Neural crest cell (in vitro differentiated cells): ENCODE data around the gene KRTAP5-1. TPM values are rescaled to one million over a fixed set of nuclear protein-coding genes. Genes with fewer than 3 reads are reported as not detected.

ENCODE experiments used
- DNase-seq: peaks from one replicate; pipeline ENCODE4 v3.0.0; 2021; ENCODE audit warnings: low read depth, mixed read lengths, low spot score
- H3K27ac Mint-ChIP-seq: one replicate; pipeline ENCODE4 v1.8.0; 2021; ENCODE audit warnings: mild to moderate bottlenecking, mixed read lengths; ENCODE audit not compliant: unreplicated experiment
- H3K27me3 Mint-ChIP-seq: 2 replicates; pipeline ENCODE4 v1.8.0; 2021; ENCODE audit warnings: low read depth, mild to moderate bottlenecking, mixed read lengths
- H3K36me3 Mint-ChIP-seq: 2 replicates; pipeline ENCODE4 v1.8.0; 2021; ENCODE audit warnings: low read depth, mild to moderate bottlenecking, mixed read lengths
- H3K4me1 Mint-ChIP-seq: 2 replicates; pipeline ENCODE4 v1.8.0; 2021; ENCODE audit warnings: mixed read lengths
- H3K4me3 Mint-ChIP-seq: one replicate; pipeline ENCODE4 v1.8.0; 2021; ENCODE audit warnings: mild to moderate bottlenecking, mixed read lengths
- H3K9me3 Mint-ChIP-seq: 2 replicates; pipeline ENCODE4 v1.8.0; 2021; ENCODE audit warnings: mixed read lengths
- total RNA-seq: library from RNA; stranded (reverse); gene quantifications from 2 replicates; pipeline ENCODE4 v1.2.1, GENCODE V29; 2021
- TF ChIP-seq, protein P1 (sequence below): fragments of 200-600 bp; sonication (generic); conservative IDR thresholded peaks from 2 replicates; pipeline ENCODE4 v1.5.0; 2021; ENCODE audit warnings: antibody characterized with exemption, mild to moderate bottlenecking

KRTAP5-1 gene
- total RNA-seq, 1 donor from 2014 or later = not detected

- TF ChIP-seq, protein P1, sequence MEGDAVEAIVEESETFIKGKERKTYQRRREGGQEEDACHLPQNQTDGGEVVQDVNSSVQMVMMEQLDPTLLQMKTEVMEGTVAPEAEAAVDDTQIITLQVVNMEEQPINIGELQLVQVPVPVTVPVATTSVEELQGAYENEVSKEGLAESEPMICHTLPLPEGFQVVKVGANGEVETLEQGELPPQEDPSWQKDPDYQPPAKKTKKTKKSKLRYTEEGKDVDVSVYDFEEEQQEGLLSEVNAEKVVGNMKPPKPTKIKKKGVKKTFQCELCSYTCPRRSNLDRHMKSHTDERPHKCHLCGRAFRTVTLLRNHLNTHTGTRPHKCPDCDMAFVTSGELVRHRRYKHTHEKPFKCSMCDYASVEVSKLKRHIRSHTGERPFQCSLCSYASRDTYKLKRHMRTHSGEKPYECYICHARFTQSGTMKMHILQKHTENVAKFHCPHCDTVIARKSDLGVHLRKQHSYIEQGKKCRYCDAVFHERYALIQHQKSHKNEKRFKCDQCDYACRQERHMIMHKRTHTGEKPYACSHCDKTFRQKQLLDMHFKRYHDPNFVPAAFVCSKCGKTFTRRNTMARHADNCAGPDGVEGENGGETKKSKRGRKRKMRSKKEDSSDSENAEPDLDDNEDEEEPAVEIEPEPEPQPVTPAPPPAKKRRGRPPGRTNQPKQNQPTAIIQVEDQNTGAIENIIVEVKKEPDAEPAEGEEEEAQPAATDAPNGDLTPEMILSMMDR = no peak
- peaks cover 49% of the 10 kb centered on the region for H3K27me3 Mint-ChIP-seq
- no peaks in the 10 kb centered on the region for H3K9me3 Mint-ChIP-seq
- H3K27ac Mint-ChIP-seq = no peak overlapping the region
- no peak for DNase-seq
- no peaks in the 10 kb centered on the region for H3K4me1 Mint-ChIP-seq
- H3K4me3 Mint-ChIP-seq = peak overlapping the region; percentile 67
- no peaks in the 10 kb centered on the region for H3K36me3 Mint-ChIP-seq
These were observed 14.0 kb downstream of the KRTAP5-1 start for GRCh38 chr11:1570896-1571759.

DNA sequence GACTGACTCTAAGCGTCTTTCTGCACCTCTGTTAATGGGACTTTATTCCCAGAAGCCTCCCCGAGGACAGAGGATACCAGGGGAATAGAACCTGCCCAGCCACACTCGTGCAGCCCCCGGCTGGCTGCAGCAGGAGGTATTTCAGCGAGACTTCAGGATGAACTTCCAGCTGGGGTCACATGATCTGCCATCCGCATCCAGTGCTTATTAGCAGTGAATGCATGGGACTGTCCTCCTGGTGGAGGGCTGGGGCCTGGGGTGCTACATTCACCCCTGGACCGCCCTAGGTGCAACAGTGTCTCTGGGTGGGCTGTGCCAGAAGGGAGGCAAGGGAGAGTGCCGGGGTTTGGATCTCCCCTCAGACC is 14.6 kb downstream of the KRTAP5-1 start:
- peaks cover 44% of the 10 kb centered on the region for H3K27me3 Mint-ChIP-seq
- no peaks in the 10 kb centered on the region for H3K9me3 Mint-ChIP-seq
- DNase-seq = no peak
- no peaks in the 10 kb centered on the region for H3K4me1 Mint-ChIP-seq
- peak overlapping the region; percentile 67 for H3K4me3 Mint-ChIP-seq
- TF ChIP-seq, protein P1 = no peak
- no peak overlapping the region for H3K27ac Mint-ChIP-seq
- no peaks in the 10 kb centered on the region for H3K36me3 Mint-ChIP-seq

GRCh38 chr11:1570001-1570453 is 15.1 kb downstream of the KRTAP5-1 start:
- DNase-seq = no peak
- TF ChIP-seq, protein P1 = no peak
- Mint-ChIP-seq H3K27me3 (peaks cover 39% of the 10 kb centered on the region), H3K27ac (no peak overlapping the region), H3K4me3 (peak overlapping the region; percentile 67), H3K36me3 (no peaks in the 10 kb centered on the region), H3K9me3 (no peaks in the 10 kb centered on the region), H3K4me1 (no peaks in the 10 kb centered on the region)

GRCh38 chr11:1569251-1569780 is 15.8 kb downstream of the KRTAP5-1 start:
- H3K4me3 Mint-ChIP-seq = peak overlapping the region; percentile 49
- peaks cover 35% of the 10 kb centered on the region for H3K27me3 Mint-ChIP-seq

GRCh38 chr11:1568441-1568911 is 16.6 kb downstream of the KRTAP5-1 start:
- Mint-ChIP-seq H3K4me1 (no peaks in the 10 kb centered on the region), H3K4me3 (no peak overlapping the region), H3K27ac (no peak overlapping the region), H3K27me3 (peaks cover 27% of the 10 kb centered on the region), H3K9me3 (no peaks in the 10 kb centered on the region), H3K36me3 (no peaks in the 10 kb centered on the region)
- TF ChIP-seq, protein P1 = no peak
- no peak for DNase-seq

More at GRCh38 chr11:1569251-1569780, 15.8 kb downstream of the KRTAP5-1 start:
- no peaks in the 10 kb centered on the region for H3K9me3 Mint-ChIP-seq
- no peaks in the 10 kb centered on the region for H3K36me3 Mint-ChIP-seq
- no peaks in the 10 kb centered on the region for H3K4me1 Mint-ChIP-seq
- no peak for DNase-seq
- TF ChIP-seq, protein P1 = no peak
- H3K27ac Mint-ChIP-seq = no peak overlapping the region
